Left ventricle myocardium inferior (tissue), 1 donor: ENCODE results near the gene MYH11. TPM values are rescaled to one million over a fixed set of nuclear protein-coding genes. Genes with fewer than 3 reads are reported as not detected.
"Not testable (repeated sequence)": the region's sequence is repeated elsewhere in the genome, so short reads cannot be mapped to it uniquely, and the experiment has no call there.

Experiments used
- DNase-seq: peaks from one replicate; pipeline ENCODE4 v3.0.0-alpha.2; 2020
- H3K27ac ChIP-seq: fragments of 200-600 bp; replicated peaks from 2 replicates; pipeline ENCODE4 v1.8.0; 2021
- H3K27me3 ChIP-seq: fragments of 200-600 bp; 2 replicates; pipeline ENCODE4 v1.8.0; 2021; ENCODE audit warnings: low read depth
- H3K36me3 ChIP-seq: fragments of 200-600 bp; 2 replicates; pipeline ENCODE4 v1.8.0; 2021
- H3K4me1 ChIP-seq: fragments of 200-600 bp; 2 replicates; pipeline ENCODE4 v1.8.0; 2021
- H3K4me3 ChIP-seq: fragments of 200-600 bp; 2 replicates; pipeline ENCODE4 v1.8.0; 2021; ENCODE audit warnings: mild to moderate bottlenecking, moderate library complexity
- H3K9me3 ChIP-seq: fragments of 200-600 bp; replicated peaks from 2 replicates; pipeline ENCODE4 v1.8.0; 2021
- intact Hi-C: fragments of 100-400 bp; cut with micrococcal nuclease; formaldehyde crosslinking; loops from one replicate; pipeline ENCODE4 v1.11.0; 2022
- total RNA-seq: library from RNA; stranded (reverse); fragmentation: NEBNext Ultra II Directional; extraction: Animal tissue kit (Norgen Biotek cat#: 25700); gene quantifications from one replicate; pipeline ENCODE4 v1.2.1, GENCODE V29; 2021
- TF ChIP-seq, protein P1 (sequence below): fragments of 200-600 bp; IDR thresholded peaks from 2 replicates; pipeline ENCODE4 v1.8.0; 2021; ENCODE audit warnings: antibody characterized with exemption, mild to moderate bottlenecking, borderline replicate concordance
- donor health status: DM: no; HTN: yes; CAD: no; lungs with severe emphysema.

The MYH11 gene
- total RNA-seq, 1 donor from 2014 or later: 15.6 TPM

DNA sequence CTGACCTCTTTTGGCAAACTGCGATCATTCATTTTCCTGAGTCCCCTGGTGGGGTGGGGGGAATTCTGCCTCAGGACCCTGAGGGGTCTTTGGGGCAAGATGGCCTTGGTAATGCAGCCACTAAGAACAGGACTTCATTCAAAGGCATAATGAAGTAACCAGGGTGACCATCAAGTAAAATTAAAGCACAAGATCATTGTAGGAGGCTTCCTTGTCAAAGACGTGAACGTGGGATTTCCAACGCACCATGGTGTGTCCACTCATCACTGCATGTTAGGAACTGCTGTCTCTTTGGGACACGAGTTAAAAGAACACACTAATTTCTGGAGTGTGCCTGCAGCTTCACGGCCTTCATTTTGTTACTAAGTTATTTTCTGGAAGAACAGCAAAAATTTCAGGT lies 155.5 kb downstream of the MYH11 start:
- Histone ChIP-seq H3K27me3 (no peaks in the 10 kb centered on the region), H3K4me1 (no peaks in the 10 kb centered on the region), H3K4me3 (no peak overlapping the region), H3K9me3 (no peaks in the 10 kb centered on the region), H3K27ac (no peak overlapping the region), H3K36me3 (peaks cover 60% of the 10 kb centered on the region)
- TF ChIP-seq, protein P1, sequence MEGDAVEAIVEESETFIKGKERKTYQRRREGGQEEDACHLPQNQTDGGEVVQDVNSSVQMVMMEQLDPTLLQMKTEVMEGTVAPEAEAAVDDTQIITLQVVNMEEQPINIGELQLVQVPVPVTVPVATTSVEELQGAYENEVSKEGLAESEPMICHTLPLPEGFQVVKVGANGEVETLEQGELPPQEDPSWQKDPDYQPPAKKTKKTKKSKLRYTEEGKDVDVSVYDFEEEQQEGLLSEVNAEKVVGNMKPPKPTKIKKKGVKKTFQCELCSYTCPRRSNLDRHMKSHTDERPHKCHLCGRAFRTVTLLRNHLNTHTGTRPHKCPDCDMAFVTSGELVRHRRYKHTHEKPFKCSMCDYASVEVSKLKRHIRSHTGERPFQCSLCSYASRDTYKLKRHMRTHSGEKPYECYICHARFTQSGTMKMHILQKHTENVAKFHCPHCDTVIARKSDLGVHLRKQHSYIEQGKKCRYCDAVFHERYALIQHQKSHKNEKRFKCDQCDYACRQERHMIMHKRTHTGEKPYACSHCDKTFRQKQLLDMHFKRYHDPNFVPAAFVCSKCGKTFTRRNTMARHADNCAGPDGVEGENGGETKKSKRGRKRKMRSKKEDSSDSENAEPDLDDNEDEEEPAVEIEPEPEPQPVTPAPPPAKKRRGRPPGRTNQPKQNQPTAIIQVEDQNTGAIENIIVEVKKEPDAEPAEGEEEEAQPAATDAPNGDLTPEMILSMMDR: no peak
- intact Hi-C loops: loop anchor here (10.0 kb wide), 1 partner anchor 57 kb away; the partner anchor contains the start of gene MARF1
- no peak for DNase-seq

DNA sequence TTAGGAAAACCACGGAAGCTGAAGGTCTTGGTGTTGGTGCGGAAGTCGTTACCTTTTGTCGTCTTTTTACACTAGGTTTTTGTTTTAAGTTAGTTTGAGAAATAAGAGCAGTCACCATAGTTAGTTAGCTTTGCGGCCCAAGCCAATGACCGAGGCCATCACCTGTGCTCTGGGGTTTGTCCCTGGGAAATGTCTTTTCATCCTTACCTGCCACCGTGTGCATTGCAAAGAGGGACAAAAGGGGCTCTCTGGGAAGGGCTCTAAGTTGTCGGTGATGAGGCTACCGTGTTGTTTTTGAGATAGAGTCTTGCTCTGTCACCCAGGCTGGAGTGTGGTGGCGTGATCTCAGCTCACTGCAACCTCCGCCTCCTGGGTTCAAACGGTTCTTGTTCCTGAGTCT lies 157.0 kb downstream of the MYH11 start:
- no peak for DNase-seq
- H3K36me3 ChIP-seq: peaks cover 74% of the 10 kb centered on the region
- TF ChIP-seq, protein P1: no peak
- H3K27ac ChIP-seq: no peak overlapping the region
- no peaks in the 10 kb centered on the region for H3K4me1 ChIP-seq
- H3K27me3 ChIP-seq: no peaks in the 10 kb centered on the region
- intact Hi-C loops: loop anchor here (10.0 kb wide), 1 partner anchor 55 kb away; the partner anchor contains the start of gene MARF1
- no peaks in the 10 kb centered on the region for H3K9me3 ChIP-seq
- H3K4me3 ChIP-seq: no peak overlapping the region

DNA sequence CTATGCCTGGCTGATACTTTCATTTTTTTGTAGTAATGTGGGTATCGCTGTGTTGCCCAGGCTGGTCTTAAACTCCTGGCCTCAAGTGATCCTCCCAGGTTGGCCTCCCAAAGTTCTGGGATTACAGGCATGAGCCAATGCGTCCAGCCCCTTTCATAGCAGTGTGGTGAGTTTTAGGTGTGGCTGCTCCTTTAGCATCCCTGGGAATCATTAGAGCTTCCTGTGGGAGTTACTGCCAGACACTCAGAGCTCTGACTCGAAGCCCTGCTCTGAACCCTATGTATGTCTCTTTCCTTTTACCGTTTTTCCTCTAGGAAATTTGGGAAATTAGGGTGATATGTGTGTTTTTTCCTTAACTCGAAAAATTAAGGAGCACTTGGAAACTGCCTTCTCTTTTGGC lies 162.3 kb downstream of the MYH11 start:
- H3K4me1 ChIP-seq: no peaks in the 10 kb centered on the region
- DNase-seq: no peak
- intact Hi-C loops: no loop called here
- H3K36me3 ChIP-seq: peaks cover 98% of the 10 kb centered on the region
- no peaks in the 10 kb centered on the region for H3K9me3 ChIP-seq
- no peak overlapping the region for H3K4me3 ChIP-seq
- TF ChIP-seq, protein P1: no peak
- H3K27me3 ChIP-seq: no peaks in the 10 kb centered on the region
- no peak overlapping the region for H3K27ac ChIP-seq

DNA sequence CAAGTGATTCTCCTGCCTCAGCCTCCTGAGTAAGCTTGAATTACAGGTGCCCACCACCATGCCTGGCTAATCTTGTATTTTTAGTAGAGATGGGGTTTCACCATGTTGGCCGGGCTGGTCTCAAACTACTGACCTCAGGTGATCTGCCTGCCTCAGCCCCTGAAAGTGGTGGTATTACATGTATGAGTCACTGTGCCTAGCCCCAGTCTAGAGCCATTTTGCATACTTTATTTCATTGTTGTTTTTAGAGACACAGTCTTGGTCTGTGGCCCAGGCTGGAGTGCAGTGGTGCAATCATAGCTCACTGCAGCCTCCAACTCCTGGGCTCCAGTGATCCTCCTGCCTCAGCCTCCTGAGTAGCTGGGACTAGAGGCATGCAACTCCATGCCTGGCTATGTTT lies 164.3 kb downstream of the MYH11 start:
- H3K36me3 ChIP-seq: peaks cover 96% of the 10 kb centered on the region
- H3K4me1 ChIP-seq, H3K27ac ChIP-seq, intact Hi-C loops, H3K27me3 ChIP-seq, H3K9me3 ChIP-seq, DNase-seq, H3K4me3 ChIP-seq: not testable (repeated sequence)

DNA sequence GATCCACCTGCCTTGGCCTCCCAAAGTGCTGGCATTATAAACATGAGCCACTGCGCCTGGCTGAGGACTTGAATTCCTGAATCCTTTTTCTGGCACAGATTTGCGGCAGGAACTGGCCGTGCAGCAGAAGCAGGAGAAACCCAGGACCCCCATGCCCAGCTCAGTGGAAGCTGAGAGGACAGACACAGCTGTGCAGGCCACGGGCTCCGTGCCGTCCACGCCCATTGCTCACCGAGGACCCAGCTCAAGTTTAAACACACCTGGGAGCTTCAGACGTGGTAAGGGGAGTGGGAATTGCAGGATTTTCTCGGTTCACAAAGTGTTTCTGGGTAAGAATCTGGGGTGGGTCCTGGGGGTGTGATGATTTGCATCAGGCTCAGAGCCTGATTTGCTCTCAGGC lies 165.8 kb downstream of the MYH11 start:
- TF ChIP-seq, protein P1: no peak
- DNase-seq: no peak
- H3K27me3 ChIP-seq: no peaks in the 10 kb centered on the region
- intact Hi-C loops: no loop called here
- H3K36me3 ChIP-seq: peaks cover 91% of the 10 kb centered on the region
- H3K4me1 ChIP-seq: no peaks in the 10 kb centered on the region
- H3K9me3 ChIP-seq: no peaks in the 10 kb centered on the region
- H3K4me3 ChIP-seq: no peak overlapping the region
- H3K27ac ChIP-seq: no peak overlapping the region

DNA sequence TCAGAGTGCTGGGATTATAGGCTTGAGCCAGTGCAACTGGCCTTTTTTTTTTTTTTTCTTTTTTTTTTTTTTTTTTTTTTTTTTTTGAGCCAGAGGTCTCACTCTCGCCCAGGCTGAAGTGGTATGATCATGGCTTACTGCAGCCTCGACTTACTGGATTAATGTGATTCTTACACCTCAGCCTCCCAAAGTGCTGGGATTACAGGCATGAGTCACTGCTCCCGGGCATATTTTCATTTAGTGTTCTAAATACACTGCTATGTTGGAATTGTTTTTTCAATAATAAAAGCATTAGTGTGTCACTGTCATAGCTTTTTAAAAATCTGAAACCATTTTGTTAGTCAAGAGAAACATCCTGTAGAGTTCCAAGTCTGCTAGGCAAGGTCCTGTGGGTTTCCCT lies 166.5 kb downstream of the MYH11 start:
- intact Hi-C loops: no loop called here
- DNase-seq: no peak
- no peaks in the 10 kb centered on the region for H3K4me1 ChIP-seq
- TF ChIP-seq, protein P1: no peak
- H3K27ac ChIP-seq: no peak overlapping the region
- H3K4me3 ChIP-seq: no peak overlapping the region
- H3K9me3 ChIP-seq: no peaks in the 10 kb centered on the region
- peaks cover 90% of the 10 kb centered on the region for H3K36me3 ChIP-seq
- H3K27me3 ChIP-seq: no peaks in the 10 kb centered on the region
